Activated effector memory CD4-positive, alpha-beta T cell treated with Interleukin-2 at 50 U/mL for 16 hours (primary cell): ENCODE data around the gene SLC6A6.

Source experiments
- DNase-seq: peaks from one replicate; pipeline ENCODE4 v3.0.0-alpha.2; 2020

SLC6A6 gene

GRCh38 chr3:14438262-14438661, 35.9 kb downstream of the SLC6A6 start:
- DNase-seq = no peak

- no peak for DNase-seq
Observed at GRCh38 chr3:14438929-14439328, 36.5 kb downstream of the SLC6A6 start.

GRCh38 chr3:14439501-14440167, 37.2 kb downstream of the SLC6A6 start:
- DNase-seq = no peak

- no peak for DNase-seq
Observed at GRCh38 chr3:14440168-14440518, 37.7 kb downstream of the SLC6A6 start.

- DNase-seq = no peak
Observed at GRCh38 chr3:14440531-14441239, 38.3 kb downstream of the SLC6A6 start.

GRCh38 chr3:14441240-14441919, 39.0 kb downstream of the SLC6A6 start:
- DNase-seq = no peak

- no peak for DNase-seq
Observed at GRCh38 chr3:14441920-14442300, 39.5 kb downstream of the SLC6A6 start.

- DNase-seq = no peak
Observed at GRCh38 chr3:14444380-14444779, 42.0 kb downstream of the SLC6A6 start.

GRCh38 chr3:14445773-14446172, 43.4 kb downstream of the SLC6A6 start:
- no peak for DNase-seq

- DNase-seq = no peak
Observed at GRCh38 chr3:14446988-14447570, 44.7 kb downstream of the SLC6A6 start.

- DNase-seq = no peak
Observed at GRCh38 chr3:14448063-14448462, 45.7 kb downstream of the SLC6A6 start.

- no peak for DNase-seq
Observed at GRCh38 chr3:14448756-14449727, 46.6 kb downstream of the SLC6A6 start.

GRCh38 chr3:14450506-14450905, 48.1 kb downstream of the SLC6A6 start:
- no peak for DNase-seq

- no peak for DNase-seq
Observed at GRCh38 chr3:14450922-14451606, 48.7 kb downstream of the SLC6A6 start.

- no peak for DNase-seq
Observed at GRCh38 chr3:14451844-14452739, 49.7 kb downstream of the SLC6A6 start.

GRCh38 chr3:14452740-14453710, 50.6 kb downstream of the SLC6A6 start:
- no peak for DNase-seq

- no peak for DNase-seq
Observed at GRCh38 chr3:14453876-14454638, 51.7 kb downstream of the SLC6A6 start.

- DNase-seq = no peak
Observed at GRCh38 chr3:14454639-14455310, 52.4 kb downstream of the SLC6A6 start.
